LNCaP clone FGC (cell line): ENCODE measurements around the gene LAMB2.

Source experiments
- DNase-seq: peaks from one replicate; pipeline ENCODE4 v3.0.0-alpha.2; 2011; ENCODE audit warnings: low read depth
- H3K4me3 ChIP-seq: 2 replicates; pipeline ENCODE4 v1.5.1; 2011; ENCODE audit warnings: mild to moderate bottlenecking, low read depth, low read length, control low read depth
- CTCF ChIP-seq: IDR thresholded peaks from 2 replicates; pipeline ENCODE4 v1.5.1; 2012; ENCODE audit warnings: mild to moderate bottlenecking; ENCODE audit not compliant: control insufficient read depth, insufficient read depth; ENCODE audit errors: extremely low read depth

Gene LAMB2

GRCh38 chr3:49076646-49077045, 56.2 kb downstream of the LAMB2 start:
- H3K4me3 ChIP-seq: no peak overlapping the region
- no peak for TF ChIP-seq CTCF
- DNase-seq: no peak

GRCh38 chr3:49076116-49076515, 56.7 kb downstream of the LAMB2 start:
- DNase-seq: no peak
- no peak overlapping the region for H3K4me3 ChIP-seq
- TF ChIP-seq CTCF: no peak
